ENCODE results near the gene GOLPH3. TPM values are rescaled to one million over a fixed set of nuclear protein-coding genes. Genes with fewer than 3 reads are reported as not detected.

The GOLPH3 gene
- total RNA-seq, 2 donors from 2014 or later, result 118 to 259 TPM

GRCh38 chr5:32096891-32097595, 77.1 kb downstream of the GOLPH3 start:
- intact Hi-C loops (cut with DNase I), result loop anchor here (10.0 kb wide), 2 partner anchors 218 to 512 kb away; partner anchors contain the start of gene MTMR12
- Histone ChIP-seq H3K4me3 (no peak overlapping the region), H3K27ac (no peak overlapping the region), H3K4me1 (replicated peaks) (no peaks in the 10 kb centered on the region), H3K9me3 (no peaks in the 10 kb centered on the region), H3K36me3 (peaks cover 0 to 4% of the 10 kb centered on the region in 2 donors), H3K27me3 (replicated peaks; ENCODE audit: insufficient read depth) (no peaks in the 10 kb centered on the region)
- TF ChIP-seq POLR2AphosphoS5 (IDR thresholded peaks at IDR 0.05) (no peak), CTCF (IDR thresholded peaks at IDR 0.05) (no peak), POLR2A (IDR thresholded peaks at IDR 0.05) (no peak)
- 90% methylated on average over 10 of the region's 10 CpGs for WGBS
- no peak for DNase-seq (ENCODE audit: low spot score)

- intact Hi-C loops (cut with DNase I), result loop anchor here (10.0 kb wide), 2 partner anchors 220 to 510 kb away; partner anchors contain the start of gene MTMR12
- Histone ChIP-seq H3K9me3 (no peaks in the 10 kb centered on the region), H3K36me3 (no peaks in the 10 kb centered on the region), H3K27me3 (replicated peaks; ENCODE audit: insufficient read depth) (no peaks in the 10 kb centered on the region), H3K4me1 (replicated peaks) (no peaks in the 10 kb centered on the region), H3K27ac (peak overlapping the region in 1 of 2 donors; percentile 3), H3K4me3 (no peak overlapping the region)
- WGBS, result 74% methylated on average over 7 of the region's 7 CpGs
- DNase-seq (ENCODE audit: low spot score), result no peak
- TF ChIP-seq POLR2AphosphoS5 (IDR thresholded peaks at IDR 0.05), result no peak
- no peak for TF ChIP-seq CTCF (IDR thresholded peaks at IDR 0.05)
- no peak for TF ChIP-seq POLR2A (IDR thresholded peaks at IDR 0.05)
These were observed 78.9 kb downstream of the GOLPH3 start for GRCh38 chr5:32095261-32095671.

- no peak overlapping the region for H3K4me3 ChIP-seq
- 91% methylated on average over 5 of the region's 5 CpGs for WGBS
- peak overlapping the region in 1 of 2 donors; percentile 3 for H3K27ac ChIP-seq
- TF ChIP-seq CTCF (IDR thresholded peaks at IDR 0.05) (no peak), POLR2A (IDR thresholded peaks at IDR 0.05) (no peak), POLR2AphosphoS5 (IDR thresholded peaks at IDR 0.05) (no peak)
- H3K4me1 ChIP-seq (replicated peaks), result no peaks in the 10 kb centered on the region
- no peaks in the 10 kb centered on the region for H3K9me3 ChIP-seq
- DNase-seq (ENCODE audit: low spot score), result no peak
- H3K36me3 ChIP-seq, result no peaks in the 10 kb centered on the region
- intact Hi-C loops (cut with DNase I), result loop anchor here (10.0 kb wide), 2 partner anchors 220 to 510 kb away; partner anchors contain the start of gene MTMR12
- no peaks in the 10 kb centered on the region for H3K27me3 ChIP-seq (replicated peaks; ENCODE audit: insufficient read depth)
These were observed 79.4 kb downstream of the GOLPH3 start for GRCh38 chr5:32094691-32095090.

GRCh38 chr5:32092938-32093812, 80.9 kb downstream of the GOLPH3 start:
- no peaks in the 10 kb centered on the region for H3K4me1 ChIP-seq (replicated peaks)
- no peak overlapping the region for H3K4me3 ChIP-seq
- intact Hi-C loops (cut with DNase I), result loop anchor here (2.0 to 10.0 kb wide), 3 partner anchors 222 to 508 kb away; partner anchors contain the start of gene MTMR12
- WGBS, result 54% methylated on average over 20 of the region's 20 CpGs
- no peak overlapping the region for H3K27ac ChIP-seq
- no peaks in the 10 kb centered on the region for H3K27me3 ChIP-seq (replicated peaks; ENCODE audit: insufficient read depth)
- no peaks in the 10 kb centered on the region for H3K36me3 ChIP-seq
- DNase-seq (ENCODE audit: low spot score), result peak; percentile 78
- TF ChIP-seq POLR2A (IDR thresholded peaks at IDR 0.05), result no peak
- peak; percentile 57 for TF ChIP-seq POLR2AphosphoS5 (IDR thresholded peaks at IDR 0.05)
- TF ChIP-seq CTCF (IDR thresholded peaks at IDR 0.05), result peak; percentile 48 to 84 (median 72)
- no peaks in the 10 kb centered on the region for H3K9me3 ChIP-seq

Data from prostate gland (tissue), 2 donors.